HepG2 (cell line): ENCODE measurements around the gene TEX22. TPM values are rescaled to one million over a fixed set of nuclear protein-coding genes. Genes with fewer than 3 reads are reported as not detected.

ENCODE experiments used
- ATAC-seq: fragments of 200-7000 bp; cut with Tn5 transposase; 3 replicates; pipeline ENCODE4 v1.9.1; 2020; ENCODE audit warnings: mild to moderate bottlenecking, moderate library complexity
- BruUV-seq: library from RNA; stranded (reverse); fragments of 400-500 nt; replicated peaks from 2 replicates; lab custom pipeline; 2021; lab: Mats Ljungman, UMichigan
- CTCF ChIA-PET: fragments of 300-600 bp; formaldehyde crosslinking; extraction: SDS; loops from one replicate; lab custom pipeline; 2021; ENCODE audit warnings: low total read pairs, inconsistent platforms, low intra/inter-chr PET ratio; lab: Yijun Ruan, JAX
- POLR2A ChIA-PET: fragments of 350-600 bp; sonication (Branson Sonifier 250); formaldehyde crosslinking; loops from one replicate; lab custom pipeline; 2020; ENCODE audit warnings: antibody characterized with exemption, inconsistent platforms; lab: Yijun Ruan, JAX
- DNase-seq: peaks from one replicate; pipeline ENCODE4 v3.0.0-alpha.2; 2015; ENCODE audit warnings: low spot score
- FAIRE-seq: peaks from 3 replicates; lab custom pipeline; 2011; peaks lifted over from hg19 to GRCh38; lab: Jason Lieb, UNC
- H2AFZ ChIP-seq: one replicate; pipeline ENCODE4 v1.6.1; 2011; ENCODE audit warnings: low read length, inconsistent platforms
- H3K27ac ChIP-seq: fragments of 300-600 bp; 3 replicates; pipeline ENCODE4 v1.8.0; 2011; ENCODE audit warnings: mixed run types, mild to moderate bottlenecking, mixed read lengths, low read length, inconsistent platforms; ENCODE audit not compliant: insufficient read depth; ENCODE audit errors: extremely low read length
- H3K27me3 ChIP-seq, 2 experiments: fragments of 200-600 bp in 1 of 2; 2 replicates in 1 of 2; 3 replicates in 1 of 2; pipeline versions ENCODE4 v1.6.0 to v1.8.0; 2011; ENCODE audit warnings: low read length in 2 of 2, mild to moderate bottlenecking in 2 of 2, moderate library complexity in 2 of 2, inconsistent platforms in 1 of 2; ENCODE audit not compliant: insufficient read depth in 2 of 2, control insufficient read depth in 1 of 2
- H3K36me3 ChIP-seq, 2 experiments: fragments of 200-600 bp in 1 of 2; replicated peaks in 1 of 2; 2 replicates in 1 of 2; 3 replicates in 1 of 2; pipeline versions ENCODE4 v1.5.1 to v1.8.0; 2011; ENCODE audit warnings: low read length in 2 of 2, inconsistent platforms in 1 of 2; ENCODE audit not compliant: insufficient read depth in 2 of 2, control insufficient read depth in 1 of 2
- H3K4me1 ChIP-seq: 2 replicates; pipeline ENCODE4 v1.5.1; 2012; ENCODE audit warnings: low read length, inconsistent platforms; ENCODE audit not compliant: insufficient read depth
- H3K4me2 ChIP-seq: 2 replicates; pipeline ENCODE4 v1.6.0; 2011; ENCODE audit warnings: low read depth, low read length, inconsistent platforms
- H3K4me3 ChIP-seq, 3 experiments: fragments of 200-600 bp in 1 of 3; sonication (generic), shearing (Covaris generic) in 1 of 3; replicated peaks in 1 of 3; 2 replicates each; pipeline ENCODE4 v1.5.1; 2011 to 2016; ENCODE audit warnings: low read length in 3 of 3, inconsistent platforms in 2 of 3, low read depth in 2 of 3, mild to moderate bottlenecking in 2 of 3, control low read depth in 1 of 3, mixed read lengths in 1 of 3; ENCODE audit not compliant: insufficient read depth in 1 of 3
- H3K79me2 ChIP-seq: one replicate; pipeline ENCODE4 v1.6.1; 2011; ENCODE audit warnings: low read length, inconsistent platforms; ENCODE audit not compliant: insufficient read depth
- H3K9ac ChIP-seq: 2 replicates; pipeline ENCODE4 v1.6.0; 2011; ENCODE audit warnings: mild to moderate bottlenecking, low read depth, low read length, inconsistent platforms; ENCODE audit not compliant: insufficient read depth
- H3K9me3 ChIP-seq: 2 replicates; pipeline ENCODE4 v1.5.1; 2012; ENCODE audit warnings: mild to moderate bottlenecking, low read length
- H4K20me1 ChIP-seq: 2 replicates; pipeline ENCODE4 v1.6.0; 2011; ENCODE audit warnings: inconsistent platforms, mild to moderate bottlenecking, low read length, moderate library complexity; ENCODE audit not compliant: insufficient read depth
- CHD4 ChIP-seq: fragments of 200-600 bp; sonication (generic); IDR thresholded peaks from 2 replicates; pipeline ENCODE4 v1.7.0; 2017; ENCODE audit warnings: mild to moderate bottlenecking, low read length, borderline replicate concordance
- MTF2 ChIP-seq: sonication (generic); formaldehyde crosslinking; IDR thresholded peaks from 2 replicates; pipeline ENCODE4 v1.5.0; 2020; ENCODE audit warnings: missing genetic modification reagents, borderline replicate concordance
- PAWR ChIP-seq: sonication (generic); formaldehyde crosslinking; IDR thresholded peaks from 2 replicates; pipeline ENCODE4 v1.4.0; 2020; ENCODE audit warnings: missing genetic modification reagents, mild to moderate bottlenecking, borderline replicate concordance
- PRDM15 ChIP-seq: sonication (generic); formaldehyde crosslinking; IDR thresholded peaks from 2 replicates; pipeline ENCODE4 v1.4.0; 2020; ENCODE audit warnings: missing genetic modification reagents
- SIN3A ChIP-seq: IDR thresholded peaks from 2 replicates; pipeline ENCODE4 v1.6.1; 2011; ENCODE audit warnings: low read depth, mild to moderate bottlenecking, control low read depth, low read length, borderline replicate concordance
- SP2 ChIP-seq: sonication (generic); formaldehyde crosslinking; IDR thresholded peaks from 2 replicates; pipeline ENCODE4 v1.5.1; 2020; ENCODE audit warnings: mild to moderate bottlenecking, missing genetic modification reagents
- TCF12 ChIP-seq, 2 experiments: fragments of 450-650 bp in 1 of 2; sonication (generic) in 1 of 2; formaldehyde crosslinking in 1 of 2; IDR thresholded peaks; 2 replicates each; pipeline versions ENCODE4 v1.6.1 to v1.8.0; 2017 to 2022; ENCODE audit warnings: antibody characterized with exemption in 1 of 2, mild to moderate bottlenecking in 1 of 2, missing genetic modification reagents in 1 of 2, moderate library complexity in 1 of 2
- ZNF264 ChIP-seq: sonication (generic); formaldehyde crosslinking; IDR thresholded peaks from 2 replicates; pipeline ENCODE4 v1.4.0; 2020; ENCODE audit warnings: missing genetic modification reagents
- ZNF841 ChIP-seq: sonication (generic); formaldehyde crosslinking; IDR thresholded peaks from 2 replicates; pipeline ENCODE4 v1.8.1; 2023; ENCODE audit warnings: missing genetic modification reagents, borderline replicate concordance
- WGBS: methylation state at CpG from one replicate; pipeline ENCODE4 v1.1.6; 2017; ENCODE audit warnings: low lambda C conversion rate; 5-methylcytosine and 5-hydroxymethylcytosine counted together
- in situ Hi-C: cut with HindIII; loops from 2 replicates; pipeline ENCODE4 v1.10.0; 2017; ENCODE audit warnings: low pct_unique_long_range_greater_than_20kb; ENCODE audit not compliant: extremely low pct_ligation_motif_present
- intact Hi-C: fragments of 100-400 bp; cut with micrococcal nuclease; formaldehyde crosslinking; loops from one replicate; pipeline ENCODE4 v1.10.0; 2022; ENCODE audit not compliant: unreplicated experiment
- polyA plus RNA-seq, 8 experiments: library from polyadenylated mRNA; depleted of rRNA in 3 of 8; stranded (reverse) in 7 of 8; unstranded in 1 of 8; fragments of >200 nt; fragmentation: Illumina TruSeq in 4 of 8; extraction: Trizol in 4 of 8; gene quantifications; 2 replicates each; pipeline versions ENCODE4 v1.2.1 to v1.2.3, GENCODE V29; 2011 to 2016; ENCODE audit warnings: low read depth in 4 of 8, missing spikeins in 1 of 8, mixed read lengths in 1 of 8; ENCODE audit not compliant: insufficient read depth in 1 of 8
- total RNA-seq, 5 experiments: library from RNA; depleted of rRNA; stranded (reverse); fragments of >200 nt; fragmentation: Illumina TruSeq; extraction: Trizol; gene quantifications; 2 replicates each; pipeline ENCODE4 v1.2.3, GENCODE V29; 2016; ENCODE audit warnings: low read depth in 1 of 5
- TF ChIP-seq, protein P1 (sequence below): sonication (generic); formaldehyde crosslinking; IDR thresholded peaks from 2 replicates; pipeline ENCODE4 v1.9.0; 2021; ENCODE audit warnings: missing genetic modification reagents, borderline replicate concordance
- TF ChIP-seq, protein P2 (sequence below): sonication (generic); formaldehyde crosslinking; IDR thresholded peaks from 2 replicates; pipeline ENCODE4 v1.4.0; 2020; ENCODE audit warnings: missing genetic modification reagents

Gene TEX22
- total and polyA plus RNA-seq, 2 of the 13 experiments (the other 11 are each of a cell fraction or from before 2014, with no cell fraction given): 0.07 to 0.27 TPM

GRCh38 chr14:105351920-105352851, 46.2 kb upstream of the TEX22 start (continued):
- TF ChIP-seq PRDM15 (CRISPR knock-in tag) (no peak), CHD4 (no peak), ZNF841 (CRISPR knock-in tag) (no peak)
- TF ChIP-seq, all 625 proteins: peak for 43

- no peak for DNase-seq
- ATAC-seq: no peak
- intact Hi-C loops (loop anchor here (2.0 kb wide), 1 partner anchor 38 kb away; the partner anchor contains the start of gene PACS2), in situ Hi-C loops (no loop called here)
- Histone ChIP-seq H3K9ac (no peak overlapping the region), H3K9me3 (no peaks in the 10 kb centered on the region), H4K20me1 (no peaks in the 10 kb centered on the region), H3K4me1 (peaks cover 5% of the 10 kb centered on the region), H3K36me3 (no peaks in the 10 kb centered on the region; a peak in 1 of 5 replicates), H3K27me3 (no peaks in the 10 kb centered on the region), H3K4me2 (no peak overlapping the region), H2AFZ (no peak overlapping the region), H3K79me2 (no peaks in the 10 kb centered on the region), H3K27ac (no peak overlapping the region), H3K4me3 (no peak overlapping the region)
- 98% methylated on average over 6 of the region's 10 CpGs for WGBS
- FAIRE-seq: no peak
- no TSS peak for BruUV-seq
- CTCF ChIA-PET: interaction anchor here (2.1 kb wide), 1 partner anchor 261 kb away, joined by 4 read pairs; no protein-coding TSS in a partner anchor
- POLR2A ChIA-PET: no interaction called here
- TF ChIP-seq PAWR (CRISPR knock-in tag) (no peak), TCF12 (IDR thresholded peaks at IDR 0.05) (no peak), TCF12 (CRISPR knock-in tag; IDR thresholded peaks at IDR 0.05) (no peak), MTF2 (CRISPR knock-in tag) (no peak), SIN3A (no peak), SP2 (CRISPR knock-in tag) (no peak), ZNF264 (no peak)
- TF ChIP-seq, protein P1, sequence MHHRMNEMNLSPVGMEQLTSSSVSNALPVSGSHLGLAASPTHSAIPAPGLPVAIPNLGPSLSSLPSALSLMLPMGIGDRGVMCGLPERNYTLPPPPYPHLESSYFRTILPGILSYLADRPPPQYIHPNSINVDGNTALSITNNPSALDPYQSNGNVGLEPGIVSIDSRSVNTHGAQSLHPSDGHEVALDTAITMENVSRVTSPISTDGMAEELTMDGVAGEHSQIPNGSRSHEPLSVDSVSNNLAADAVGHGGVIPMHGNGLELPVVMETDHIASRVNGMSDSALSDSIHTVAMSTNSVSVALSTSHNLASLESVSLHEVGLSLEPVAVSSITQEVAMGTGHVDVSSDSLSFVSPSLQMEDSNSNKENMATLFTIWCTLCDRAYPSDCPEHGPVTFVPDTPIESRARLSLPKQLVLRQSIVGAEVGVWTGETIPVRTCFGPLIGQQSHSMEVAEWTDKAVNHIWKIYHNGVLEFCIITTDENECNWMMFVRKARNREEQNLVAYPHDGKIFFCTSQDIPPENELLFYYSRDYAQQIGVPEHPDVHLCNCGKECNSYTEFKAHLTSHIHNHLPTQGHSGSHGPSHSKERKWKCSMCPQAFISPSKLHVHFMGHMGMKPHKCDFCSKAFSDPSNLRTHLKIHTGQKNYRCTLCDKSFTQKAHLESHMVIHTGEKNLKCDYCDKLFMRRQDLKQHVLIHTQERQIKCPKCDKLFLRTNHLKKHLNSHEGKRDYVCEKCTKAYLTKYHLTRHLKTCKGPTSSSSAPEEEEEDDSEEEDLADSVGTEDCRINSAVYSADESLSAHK (CRISPR knock-in tag): no peak
- TF ChIP-seq, protein P2, sequence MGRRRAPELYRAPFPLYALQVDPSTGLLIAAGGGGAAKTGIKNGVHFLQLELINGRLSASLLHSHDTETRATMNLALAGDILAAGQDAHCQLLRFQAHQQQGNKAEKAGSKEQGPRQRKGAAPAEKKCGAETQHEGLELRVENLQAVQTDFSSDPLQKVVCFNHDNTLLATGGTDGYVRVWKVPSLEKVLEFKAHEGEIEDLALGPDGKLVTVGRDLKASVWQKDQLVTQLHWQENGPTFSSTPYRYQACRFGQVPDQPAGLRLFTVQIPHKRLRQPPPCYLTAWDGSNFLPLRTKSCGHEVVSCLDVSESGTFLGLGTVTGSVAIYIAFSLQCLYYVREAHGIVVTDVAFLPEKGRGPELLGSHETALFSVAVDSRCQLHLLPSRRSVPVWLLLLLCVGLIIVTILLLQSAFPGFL (CRISPR knock-in tag): no peak
Observed at GRCh38 chr14:105353136-105353535, 45.2 kb upstream of the TEX22 start.
